T-helper 1 cell treated with Interleukin-12 subunit alpha and Interleukin-12 subunit beta and Interleukin-4 antibody, amounts not matched to agents 30 μg/mL and 1 μg/mL, for 36 hours (primary cell): ENCODE data around the gene CABP2.
"Not testable (repeated sequence)": the region's sequence is repeated elsewhere in the genome, so short reads cannot be mapped to it uniquely, and the experiment has no call there.

Source experiments
- H3K27ac Mint-ChIP-seq: one replicate; pipeline ENCODE4 v1.8.0; 2021; ENCODE audit warnings: mild to moderate bottlenecking, mixed read lengths
- H3K27me3 Mint-ChIP-seq: one replicate; pipeline ENCODE4 v1.8.0; 2021; ENCODE audit warnings: low read depth, mixed read lengths
- H3K36me3 Mint-ChIP-seq: one replicate; pipeline ENCODE4 v1.8.0; 2021; ENCODE audit warnings: low read depth, mixed read lengths
- H3K4me1 Mint-ChIP-seq: one replicate; pipeline ENCODE4 v1.8.0; 2021; ENCODE audit warnings: low read depth, mixed read lengths
- H3K4me3 Mint-ChIP-seq: one replicate; pipeline ENCODE4 v1.8.0; 2021; ENCODE audit warnings: mild to moderate bottlenecking, moderate library complexity, mixed read lengths
- H3K9me3 Mint-ChIP-seq: one replicate; pipeline ENCODE4 v1.8.0; 2021; ENCODE audit warnings: mixed read lengths

Gene CABP2

GRCh38 chr11:67524480-67524808, 1.2 kb upstream of the CABP2 start:
- Mint-ChIP-seq H3K9me3 (no peaks in the 10 kb centered on the region), H3K27me3 (peaks cover 9% of the 10 kb centered on the region), H3K4me3 (no peak overlapping the region), H3K36me3 (no peaks in the 10 kb centered on the region), H3K27ac (peak overlapping the region; percentile 33), H3K4me1 (no peaks in the 10 kb centered on the region)

GRCh38 chr11:67523556-67524479, 572 bp upstream of the CABP2 start:
- Mint-ChIP-seq H3K4me1 (no peaks in the 10 kb centered on the region), H3K36me3 (no peaks in the 10 kb centered on the region), H3K27me3 (peaks cover 6% of the 10 kb centered on the region), H3K9me3 (no peaks in the 10 kb centered on the region), H3K27ac (no peak overlapping the region), H3K4me3 (no peak overlapping the region)

- H3K27me3 Mint-ChIP-seq, result peaks cover 2% of the 10 kb centered on the region
- H3K27ac Mint-ChIP-seq, result no peak overlapping the region
- no peaks in the 10 kb centered on the region for H3K4me1 Mint-ChIP-seq
- no peak overlapping the region for H3K4me3 Mint-ChIP-seq
- H3K9me3 Mint-ChIP-seq, result no peaks in the 10 kb centered on the region
- no peaks in the 10 kb centered on the region for H3K36me3 Mint-ChIP-seq
These were observed 908 bp downstream of the CABP2 start for GRCh38 chr11:67522338-67522737.

GRCh38 chr11:67521924-67522323, 1.3 kb downstream of the CABP2 start:
- H3K27ac Mint-ChIP-seq, result no peak overlapping the region
- no peaks in the 10 kb centered on the region for H3K9me3 Mint-ChIP-seq
- no peaks in the 10 kb centered on the region for H3K4me1 Mint-ChIP-seq
- no peak overlapping the region for H3K4me3 Mint-ChIP-seq
- no peaks in the 10 kb centered on the region for H3K36me3 Mint-ChIP-seq
- H3K27me3 Mint-ChIP-seq, result no peaks in the 10 kb centered on the region

GRCh38 chr11:67520856-67521824, 2.1 kb downstream of the CABP2 start:
- H3K4me3 Mint-ChIP-seq, result no peak overlapping the region
- no peak overlapping the region for H3K27ac Mint-ChIP-seq
- H3K36me3 Mint-ChIP-seq, result no peaks in the 10 kb centered on the region
- no peaks in the 10 kb centered on the region for H3K4me1 Mint-ChIP-seq
- no peaks in the 10 kb centered on the region for H3K9me3 Mint-ChIP-seq
- no peaks in the 10 kb centered on the region for H3K27me3 Mint-ChIP-seq

- Mint-ChIP-seq H3K27me3 (no peaks in the 10 kb centered on the region), H3K36me3 (no peaks in the 10 kb centered on the region), H3K4me3 (no peak overlapping the region), H3K9me3 (no peaks in the 10 kb centered on the region), H3K27ac (no peak overlapping the region), H3K4me1 (no peaks in the 10 kb centered on the region)
These were observed 3.5 kb downstream of the CABP2 start for GRCh38 chr11:67519726-67520125.

GRCh38 chr11:67517784-67518552, 5.3 kb downstream of the CABP2 start:
- H3K9me3 Mint-ChIP-seq, result no peaks in the 10 kb centered on the region
- no peaks in the 10 kb centered on the region for H3K4me1 Mint-ChIP-seq
- H3K36me3 Mint-ChIP-seq, result no peaks in the 10 kb centered on the region
- H3K4me3 Mint-ChIP-seq, result no peak overlapping the region
- H3K27me3 Mint-ChIP-seq, result peaks cover 6% of the 10 kb centered on the region
- no peak overlapping the region for H3K27ac Mint-ChIP-seq

- Mint-ChIP-seq H3K9me3 (no peaks in the 10 kb centered on the region), H3K4me1 (no peaks in the 10 kb centered on the region), H3K27ac (no peak overlapping the region), H3K36me3 (no peaks in the 10 kb centered on the region), H3K27me3 (peaks cover 6% of the 10 kb centered on the region), H3K4me3 (no peak overlapping the region)
These were observed 6.4 kb downstream of the CABP2 start for GRCh38 chr11:67516806-67517205.

GRCh38 chr11:67514116-67514515, 9.1 kb downstream of the CABP2 start:
- H3K4me3 Mint-ChIP-seq, result no peak overlapping the region
- peaks cover 16% of the 10 kb centered on the region for H3K27me3 Mint-ChIP-seq
- no peaks in the 10 kb centered on the region for H3K36me3 Mint-ChIP-seq
- H3K9me3 Mint-ChIP-seq, result no peaks in the 10 kb centered on the region
- H3K4me1 Mint-ChIP-seq, result peaks cover 5% of the 10 kb centered on the region
- H3K27ac Mint-ChIP-seq, result no peak overlapping the region

- not testable (repeated sequence) for H3K36me3 Mint-ChIP-seq, H3K4me3 Mint-ChIP-seq, H3K9me3 Mint-ChIP-seq, H3K27ac Mint-ChIP-seq
- H3K4me1 Mint-ChIP-seq, result peaks cover 20% of the 10 kb centered on the region
- H3K27me3 Mint-ChIP-seq, result peaks cover 16% of the 10 kb centered on the region
These were observed 11.7 kb downstream of the CABP2 start for GRCh38 chr11:67511558-67511957.

- Mint-ChIP-seq H3K27me3 (peaks cover 16% of the 10 kb centered on the region), H3K4me1 (peaks cover 31% of the 10 kb centered on the region), H3K9me3 (no peaks in the 10 kb centered on the region), H3K4me3 (no peak overlapping the region), H3K27ac (no peak overlapping the region), H3K36me3 (peaks cover 10% of the 10 kb centered on the region)
These were observed 13.3 kb downstream of the CABP2 start for GRCh38 chr11:67510023-67510345.

- peak overlapping the region; percentile 96 for H3K27ac Mint-ChIP-seq
- peak overlapping the region; percentile 91 for H3K4me3 Mint-ChIP-seq
- H3K27me3 Mint-ChIP-seq, result peaks cover 13% of the 10 kb centered on the region
- H3K36me3 Mint-ChIP-seq, result peaks cover 10% of the 10 kb centered on the region
- H3K9me3 Mint-ChIP-seq, result no peaks in the 10 kb centered on the region
- H3K4me1 Mint-ChIP-seq, result peaks cover 31% of the 10 kb centered on the region
These were observed 14.6 kb downstream of the CABP2 start for GRCh38 chr11:67508486-67509121.

GRCh38 chr11:67507864-67508485, 15.3 kb downstream of the CABP2 start, which contains the start of gene CDK2AP2:
Gene CDK2AP2 (minus strand): TSS chr11:67508162. CDS start chr11:67508082, 80 bp downstream.
- Mint-ChIP-seq H3K36me3 (peaks cover 10% of the 10 kb centered on the region), H3K4me1 (peaks cover 32% of the 10 kb centered on the region), H3K27me3 (peaks cover 10% of the 10 kb centered on the region), H3K4me3 (peak within 1 kb of the TSS; percentile 91), H3K27ac (peak within 1 kb of the TSS; percentile 96), H3K9me3 (no peaks in the 10 kb centered on the region)
